Measurements from ENCODE around the gene VSIG8.
"Not testable (repeated sequence)": the region's sequence is repeated elsewhere in the genome, so short reads cannot be mapped to it uniquely, and the experiment has no call there.

The VSIG8 gene

GRCh38 chr1:159862557-159862956, at the start of gene VSIG8:
Gene VSIG8, minus strand, starts transcription at chr1:159862657. Its CDS starts 136 bp downstream, at chr1:159862521.
- DNase-seq, result no peak

- DNase-seq, result peak; percentile 16 to 35
Measured at GRCh38 chr1:159911326-159912070, 49.0 kb upstream of the VSIG8 start.

GRCh38 chr1:159908031-159908940, 45.8 kb upstream of the VSIG8 start:
- DNase-seq, result no peak

- no peak for DNase-seq
Measured at GRCh38 chr1:159906960-159907359, 44.5 kb upstream of the VSIG8 start.

GRCh38 chr1:159904036-159904435, 41.6 kb upstream of the VSIG8 start:
- DNase-seq, result not testable (repeated sequence)

- no peak for DNase-seq
Measured at GRCh38 chr1:159902541-159902940, 40.1 kb upstream of the VSIG8 start.

- DNase-seq, result no peak
Measured at GRCh38 chr1:159900755-159901360, 38.4 kb upstream of the VSIG8 start.

- no peak for DNase-seq
Measured at GRCh38 chr1:159900086-159900680, 37.7 kb upstream of the VSIG8 start, which contains the start of gene CFAP45. Gene CFAP45, minus strand, starts transcription at chr1:159900165. Its CDS starts 67 bp downstream, at chr1:159900098.

- DNase-seq, result not testable (repeated sequence)
Measured at GRCh38 chr1:159899634-159900033, 37.2 kb upstream of the VSIG8 start.

GRCh38 chr1:159898527-159898926, 36.1 kb upstream of the VSIG8 start:
- no peak for DNase-seq

GRCh38 chr1:159897962-159898361, 35.5 kb upstream of the VSIG8 start:
- no peak for DNase-seq

GRCh38 chr1:159896546-159896930, 34.1 kb upstream of the VSIG8 start:
- no peak for DNase-seq

GRCh38 chr1:159895836-159896545, 33.5 kb upstream of the VSIG8 start:
- no peak for DNase-seq

- DNase-seq, result no peak
Measured at GRCh38 chr1:159895286-159895685, 32.8 kb upstream of the VSIG8 start.

- no peak for DNase-seq
Measured at GRCh38 chr1:159892944-159893343, 30.5 kb upstream of the VSIG8 start.

GRCh38 chr1:159891275-159892157, 29.1 kb upstream of the VSIG8 start:
- peak; percentile 79 to 85 for DNase-seq

- DNase-seq, result no peak
Measured at GRCh38 chr1:159890390-159890789, 27.9 kb upstream of the VSIG8 start.

GRCh38 chr1:159889821-159890252, 27.4 kb upstream of the VSIG8 start:
- DNase-seq, result no peak

- DNase-seq, result no peak
Measured at GRCh38 chr1:159889202-159889601, 26.7 kb upstream of the VSIG8 start.

GRCh38 chr1:159884296-159884695, 21.8 kb upstream of the VSIG8 start:
- no peak for DNase-seq

GRCh38 chr1:159883134-159883533, 20.7 kb upstream of the VSIG8 start:
- no peak for DNase-seq

Measured in activated CD4-positive, alpha-beta T cell treated with anti-CD3 and anti-CD28 coated beads, Interleukin-2, amount 50 U/mL, for 48 hours (primary cell).